Right lobe of liver (tissue), 4 donors: ENCODE data around the gene DECR2.
"Not testable (repeated sequence)": the region's sequence is repeated elsewhere in the genome, so short reads cannot be mapped to it uniquely, and the experiment has no call there.

Experiments used
- CTCF ChIP-seq, 4 donors: fragments of 200-600 bp in 3 of 4; fragments of 450-650 bp in 1 of 4; IDR thresholded peaks; one replicate each; pipeline versions ENCODE4 v1.5.1 to v1.8.0; 2016 to 2022; ENCODE audit warnings: antibody characterized with exemption in 4 of 4, mild to moderate bottlenecking in 2 of 4
- POLR2A ChIP-seq: fragments of 450-650 bp; IDR thresholded peaks from one replicate; pipeline ENCODE4 v1.6.1; 2017; ENCODE audit warnings: antibody characterized with exemption, mild to moderate bottlenecking
- donor health status: DM: no; HTN: no; CAD: no.
- donor health status: DM: no; HTN: no; CAD: no.
- donor health status: DM: no; HTN: yes; CAD: no.

DNA sequence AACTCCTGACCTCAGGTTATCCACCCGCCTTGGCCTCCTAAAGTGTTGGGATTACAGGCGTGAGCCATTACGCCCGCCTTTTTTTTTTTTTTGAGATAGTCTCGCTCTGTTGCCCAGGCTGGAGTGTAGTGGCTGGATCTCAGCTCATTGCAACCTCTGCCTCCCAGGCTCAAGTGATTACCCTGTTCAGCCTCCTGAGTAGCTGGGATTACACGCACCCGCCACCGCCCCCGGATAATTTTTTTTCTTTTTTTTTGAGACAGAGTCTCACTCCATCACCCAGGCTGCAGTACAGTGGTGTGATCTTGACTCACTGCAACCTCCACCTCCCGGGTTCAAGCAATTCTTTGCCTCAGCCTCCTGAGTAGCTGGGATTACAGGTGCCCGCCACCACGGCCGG lies 20.5 kb downstream of the DECR2 start:
- TF ChIP-seq POLR2A; CTCF (IDR thresholded peaks at IDR 0.05): not testable (repeated sequence)
